IMR-90 (cell line): Measurements from ENCODE around the gene POLR3G. TPM values are rescaled to one million over a fixed set of nuclear protein-coding genes. Genes with fewer than 3 reads are reported as not detected.

Experiments used
- ATAC-seq: fragments of 200-7000 bp; cut with Tn5 transposase; 2 replicates; pipeline ENCODE4 v1.9.1; 2020; ENCODE audit warnings: low read depth, mild to moderate bottlenecking, moderate library complexity
- BruUV-seq: library from RNA; stranded (reverse); fragments of 400-500 nt; replicated peaks from 2 replicates; lab custom pipeline; 2021; lab: Mats Ljungman, UMichigan
- CTCF ChIA-PET: fragments of 300-600 bp; formaldehyde crosslinking; extraction: SDS; loops from one replicate; lab custom pipeline; 2021; ENCODE audit warnings: antibody characterized with exemption; lab: Yijun Ruan, JAX
- POLR2A ChIA-PET: fragments of 300-600 bp; sonication (Branson Sonifier 250); formaldehyde crosslinking; loops from one replicate; lab custom pipeline; 2022; ENCODE audit warnings: antibody characterized with exemption; ENCODE audit not compliant: unreplicated experiment; lab: Charles Lee
- DNase-seq: peaks from one replicate; pipeline ENCODE4 v3.0.0; 2013
- H2AFZ ChIP-seq: replicated peaks from 2 replicates; pipeline ENCODE3; 2013; ENCODE audit warnings: low read length, mild to moderate bottlenecking; ENCODE audit not compliant: poor library complexity
- H2AK5ac ChIP-seq: 2 replicates; pipeline ENCODE4 v1.6.1; 2013; ENCODE audit warnings: low read depth, low read length, inconsistent platforms
- H2AK9ac ChIP-seq: replicated peaks from 2 replicates; pipeline ENCODE3; 2013; ENCODE audit warnings: mild to moderate bottlenecking, low read depth, low read length, moderate library complexity; ENCODE audit not compliant: poor library complexity
- H2BK120ac ChIP-seq: 2 replicates; pipeline ENCODE4 v1.6.1; 2013; ENCODE audit warnings: low read depth, low read length, inconsistent platforms
- H2BK15ac ChIP-seq: 3 replicates; pipeline ENCODE4 v1.6.1; 2013; ENCODE audit warnings: low read depth, low read length, inconsistent platforms
- H2BK20ac ChIP-seq: 2 replicates; pipeline ENCODE4 v1.6.1; 2013; ENCODE audit warnings: low read depth, mild to moderate bottlenecking, inconsistent platforms, low read length, moderate library complexity
- H2BK5ac ChIP-seq: 2 replicates; pipeline ENCODE4 v1.6.1; 2013; ENCODE audit warnings: mild to moderate bottlenecking, low read depth, low read length, inconsistent platforms; ENCODE audit not compliant: poor library complexity, severe bottlenecking
- H3K14ac ChIP-seq: replicated peaks from 2 replicates; pipeline ENCODE4 v1.6.1; 2013; ENCODE audit warnings: low read depth, low read length, inconsistent platforms
- H3K18ac ChIP-seq: 2 replicates; pipeline ENCODE4 v1.6.1; 2013; ENCODE audit warnings: low read depth, low read length, control low read depth
- H3K23ac ChIP-seq: 2 replicates; pipeline ENCODE4 v1.6.1; 2013; ENCODE audit warnings: low read depth, low read length, inconsistent platforms
- H3K27ac ChIP-seq: 2 replicates; pipeline ENCODE4 v1.5.1; 2013; ENCODE audit warnings: mild to moderate bottlenecking, control low read depth, low read length; ENCODE audit not compliant: insufficient read depth
- H3K27me3 ChIP-seq: 2 replicates; pipeline ENCODE4 v1.6.1; 2013; ENCODE audit warnings: low read length; ENCODE audit not compliant: control insufficient read depth, insufficient read depth
- H3K36me3 ChIP-seq: 2 replicates; pipeline ENCODE4 v1.6.1; 2013; ENCODE audit warnings: low read length, mixed read lengths; ENCODE audit not compliant: control insufficient read depth, insufficient read depth
- H3K4ac ChIP-seq: 2 replicates; pipeline ENCODE4 v1.6.1; 2013; ENCODE audit warnings: low read depth, low read length, inconsistent platforms
- H3K4me1 ChIP-seq: 2 replicates; pipeline ENCODE4 v1.6.1; 2013; ENCODE audit warnings: low read length, mixed read lengths; ENCODE audit not compliant: control insufficient read depth, insufficient read depth
- H3K4me2 ChIP-seq: 2 replicates; pipeline ENCODE4 v1.6.1; 2013; ENCODE audit warnings: low read depth, mild to moderate bottlenecking, control low read depth, low read length, moderate library complexity
- H3K4me3 ChIP-seq: 2 replicates; pipeline ENCODE4 v1.5.1; 2013; ENCODE audit warnings: low read depth, mild to moderate bottlenecking, control low read depth, low read length, moderate library complexity; ENCODE audit not compliant: insufficient read depth
- H3K56ac ChIP-seq: 2 replicates; pipeline ENCODE4 v1.6.1; 2013; ENCODE audit warnings: low read length, inconsistent platforms; ENCODE audit not compliant: insufficient read depth; ENCODE audit errors: extremely low read depth
- H3K79me1 ChIP-seq, 2 experiments: 2 replicates each; pipeline ENCODE4 v1.6.1; 2013; ENCODE audit warnings: low read length in 2 of 2, inconsistent platforms in 1 of 2, low read depth in 1 of 2
- H3K9ac ChIP-seq: 2 replicates; pipeline ENCODE4 v1.6.1; 2013; ENCODE audit warnings: low read depth, low read length, control low read depth
- H3K9me1 ChIP-seq: 2 replicates; pipeline ENCODE4 v1.6.1; 2013; ENCODE audit warnings: low read length, inconsistent platforms; ENCODE audit not compliant: insufficient read depth
- H3K9me3 ChIP-seq: 2 replicates; pipeline ENCODE4 v1.6.1; 2013; ENCODE audit warnings: low read length; ENCODE audit not compliant: control insufficient read depth, insufficient read depth
- H4K20me1 ChIP-seq: 2 replicates; pipeline ENCODE4 v1.6.1; 2013; ENCODE audit warnings: low read length, inconsistent platforms; ENCODE audit not compliant: insufficient read depth
- H4K5ac ChIP-seq: 2 replicates; pipeline ENCODE4 v1.6.1; 2013; ENCODE audit warnings: mild to moderate bottlenecking, low read depth, low read length, control low read depth
- H4K8ac ChIP-seq, 2 experiments: 2 replicates each; pipeline ENCODE4 v1.6.1; 2013; ENCODE audit warnings: low read depth in 2 of 2, low read length in 2 of 2, control low read depth in 1 of 2, inconsistent platforms in 1 of 2
- H4K91ac ChIP-seq: 2 replicates; pipeline ENCODE4 v1.6.1; 2013; ENCODE audit warnings: low read depth, low read length, inconsistent platforms; ENCODE audit not compliant: insufficient read depth
- BHLHE40 ChIP-seq: fragments of 150-350 bp; IDR thresholded peaks from 2 replicates; pipeline ENCODE4 v1.6.1; 2016; ENCODE audit warnings: mild to moderate bottlenecking, low read depth, low read length
- CEBPB ChIP-seq: IDR thresholded peaks from 2 replicates; pipeline ENCODE4 v1.6.1; 2012; ENCODE audit warnings: low read depth, low read length, improper control_type of control experiment
- CHD1 ChIP-seq: IDR thresholded peaks from 2 replicates; pipeline ENCODE4 v1.6.1; 2012; ENCODE audit warnings: low read depth, low read length, improper control_type of control experiment
- CTCF ChIP-seq: conservative IDR thresholded peaks from 2 replicates; pipeline ENCODE4 v1.5.1; 2012; ENCODE audit warnings: mild to moderate bottlenecking, low read depth, low read length, improper control_type of control experiment
- ELK1 ChIP-seq: fragments of 150-350 bp; IDR thresholded peaks from 2 replicates; pipeline ENCODE4 v1.6.1; 2016; ENCODE audit warnings: low read depth, mild to moderate bottlenecking, low read length, moderate library complexity, borderline replicate concordance
- FOS ChIP-seq: fragments of 150-350 bp; IDR thresholded peaks from 2 replicates; pipeline ENCODE4 v1.6.1; 2016; ENCODE audit warnings: low read depth, low read length
- MAFK ChIP-seq: IDR thresholded peaks from 2 replicates; pipeline ENCODE4 v1.6.1; 2012; ENCODE audit warnings: low read depth, low read length, improper control_type of control experiment
- MAZ ChIP-seq: IDR thresholded peaks from 2 replicates; pipeline ENCODE4 v1.6.1; 2012; ENCODE audit warnings: low read depth, mild to moderate bottlenecking, low read length, improper control_type of control experiment, moderate library complexity, borderline replicate concordance
- MXI1 ChIP-seq: IDR thresholded peaks from 2 replicates; pipeline ENCODE4 v1.6.1; 2012; ENCODE audit warnings: low read depth, mild to moderate bottlenecking, low read length, moderate library complexity, borderline replicate concordance
- NFE2L2 ChIP-seq: fragments of 150-350 bp; IDR thresholded peaks from 2 replicates; pipeline ENCODE4 v1.6.1; 2016; ENCODE audit warnings: low read depth, mild to moderate bottlenecking, low read length
- POLR2A ChIP-seq: IDR thresholded peaks from 2 replicates; pipeline ENCODE4 v1.6.1; 2012; ENCODE audit warnings: mild to moderate bottlenecking, low read depth, low read length
- RAD21 ChIP-seq: IDR thresholded peaks from 2 replicates; pipeline ENCODE4 v1.6.1; 2012; ENCODE audit warnings: low read length, improper control_type of control experiment
- RCOR1 ChIP-seq: IDR thresholded peaks from 2 replicates; pipeline ENCODE4 v1.6.1; 2012; ENCODE audit warnings: mild to moderate bottlenecking, low read length, improper control_type of control experiment; ENCODE audit not compliant: insufficient replicate concordance
- RFX5 ChIP-seq: IDR thresholded peaks from 2 replicates; pipeline ENCODE4 v1.8.0; 2012; ENCODE audit warnings: low read depth, mild to moderate bottlenecking, low read length, moderate library complexity
- SMC3 ChIP-seq: fragments of 150-350 bp; IDR thresholded peaks from 2 replicates; pipeline ENCODE4 v1.6.1; 2016; ENCODE audit warnings: low read depth, mild to moderate bottlenecking, antibody characterized with exemption, low read length, moderate library complexity
- USF2 ChIP-seq: fragments of 150-350 bp; IDR thresholded peaks from 2 replicates; pipeline ENCODE4 v1.6.1; 2017; ENCODE audit warnings: mild to moderate bottlenecking, antibody characterized with exemption, low read length, low read depth
- WGBS, 2 experiments: methylation state at CpG; one replicate each; pipeline versions ENCODE4 v1.1.5 to v1.1.7; 2013; ENCODE audit warnings: missing lambda C conversion rate in 2 of 2; ENCODE audit not compliant: insufficient read length in 1 of 2; ENCODE audit errors: extremely low coverage in 2 of 2; 5-methylcytosine and 5-hydroxymethylcytosine counted together
- dilution Hi-C: fragments of 300-500 bp; cut with HindIII; formaldehyde crosslinking; loops from one replicate; pipeline ENCODE4 v1.14.3; 2018; ENCODE audit warnings: low sequenced_read_pairs; ENCODE audit not compliant: unreplicated experiment
- in situ Hi-C: fragments of 300-500 bp; cut with MboI; formaldehyde crosslinking; loops from 3 replicates; pipeline ENCODE4 v1.14.3; 2019; ENCODE audit warnings: low sequenced_read_pairs, inconsistent platforms, mixed read lengths
- intact Hi-C: fragments of 100-400 bp; cut with micrococcal nuclease; formaldehyde crosslinking; loops from 2 replicates; pipeline ENCODE4 v1.10.0; 2022
- polyA plus RNA-seq, 3 experiments: library from polyadenylated mRNA; depleted of rRNA; stranded (reverse); fragments of >200 nt; gene quantifications; 2 replicates each; pipeline ENCODE4 v1.2.3, GENCODE V29; 2012; ENCODE audit warnings: low replicate concordance in 1 of 3
- total RNA-seq: library from RNA; depleted of rRNA; stranded (reverse); fragments of >200 nt; gene quantifications from 2 replicates; pipeline ENCODE4 v1.2.3, GENCODE V29; 2012

Gene POLR3G
- total and polyA plus RNA-seq, 2 of the 4 experiments (the other 2 are of a cell fraction): 10.6 to 11.6 TPM

GRCh38 chr5:90547072-90547536, 72.4 kb downstream of the POLR3G start:
- in situ Hi-C loops (no loop called here), dilution Hi-C loops (no loop called here), intact Hi-C loops (no loop called here)
- no peak for TF ChIP-seq CHD1
- TF ChIP-seq FOS: no peak
- TF ChIP-seq CTCF: no peak
- TF ChIP-seq SMC3: no peak
- no peak for TF ChIP-seq CEBPB
- TF ChIP-seq BHLHE40: no peak
- TF ChIP-seq RFX5: no peak
- no peak for TF ChIP-seq MAFK
- no peak for TF ChIP-seq MXI1
- TF ChIP-seq POLR2A: no peak
- TF ChIP-seq RCOR1: no peak
- no peak for TF ChIP-seq NFE2L2
- TF ChIP-seq RAD21: no peak
- no peak for TF ChIP-seq MAZ
- no peak for TF ChIP-seq USF2
- TF ChIP-seq ELK1: no peak
- no CpG with 5 or more reads among the region's 1 CpG for WGBS, 2 experiments
- CTCF ChIA-PET: no interaction called here
- no peak overlapping the region for H3K14ac ChIP-seq
- no peak overlapping the region for H3K9ac ChIP-seq
- no peak overlapping the region for H2BK5ac ChIP-seq
- no peak for DNase-seq
- no peak overlapping the region for H3K23ac ChIP-seq
- H3K18ac ChIP-seq: no peak overlapping the region
- H4K91ac ChIP-seq: no peak overlapping the region
- H4K20me1 ChIP-seq: no peaks in the 10 kb centered on the region
- H4K8ac ChIP-seq: no peak overlapping the region
- H2AK9ac ChIP-seq: no peak overlapping the region
- H2AK5ac ChIP-seq: no peak overlapping the region
- H2AFZ ChIP-seq: no peak overlapping the region
- H2BK120ac ChIP-seq: no peak overlapping the region
- BruUV-seq: no TSS peak
- no peaks in the 10 kb centered on the region for H3K4me1 ChIP-seq
- no peaks in the 10 kb centered on the region for H3K36me3 ChIP-seq
- ATAC-seq: no peak
- H3K9me3 ChIP-seq: no peaks in the 10 kb centered on the region
- no peak overlapping the region for H3K4me3 ChIP-seq
- peaks cover under 1% of the 10 kb centered on the region for H3K27me3 ChIP-seq
- no peak overlapping the region for H2BK15ac ChIP-seq
- POLR2A ChIA-PET: no interaction called here
- H3K4ac ChIP-seq: no peak overlapping the region
- no peak overlapping the region for H3K27ac ChIP-seq
- H3K56ac ChIP-seq: no peak overlapping the region
- H2BK20ac ChIP-seq: no peak overlapping the region
- H3K79me1 ChIP-seq: no peaks in the 10 kb centered on the region
- H3K4me2 ChIP-seq: no peak overlapping the region
- no peak overlapping the region for H4K5ac ChIP-seq
- H3K9me1 ChIP-seq: no peaks in the 10 kb centered on the region
